Neural cell (in vitro differentiated cells): Measurements from ENCODE around the gene FGD1. TPM values are rescaled to one million over a fixed set of nuclear protein-coding genes. Genes with fewer than 3 reads are reported as not detected.

Experiments
- H2AFZ ChIP-seq: fragments of 200-600, 300-800 bp; sonication (generic), shearing (Covaris generic); 2 replicates; pipeline ENCODE4 v1.6.0; 2014; ENCODE audit warnings: low read depth, mild to moderate bottlenecking, antibody characterized with exemption, low read length, moderate library complexity
- H3F3A ChIP-seq: fragments of 200-600 bp; shearing (Covaris generic); 2 replicates; pipeline ENCODE4 v1.6.1; 2016; ENCODE audit warnings: mild to moderate bottlenecking, moderate library complexity, mixed read lengths, antibody characterized with exemption, low read length; ENCODE audit not compliant: insufficient read depth, poor library complexity, severe bottlenecking
- H3K27ac ChIP-seq: fragments of 200-600, 300-800 bp; sonication (generic), shearing (Covaris generic); 2 replicates; pipeline ENCODE4 v1.5.1; 2014; ENCODE audit warnings: mild to moderate bottlenecking, low read length, moderate library complexity
- H3K27me3 ChIP-seq: fragments of 300-800, 200-600 bp; sonication (generic), shearing (Covaris generic); 2 replicates; pipeline ENCODE4 v1.6.0; 2014; ENCODE audit warnings: mild to moderate bottlenecking, low read depth, low read length, moderate library complexity; ENCODE audit not compliant: insufficient read depth
- H3K36me3 ChIP-seq: fragments of 300-800, 200-600 bp; sonication (generic), shearing (Covaris generic); 2 replicates; pipeline ENCODE4 v1.5.1; 2014; ENCODE audit warnings: mild to moderate bottlenecking, antibody characterized with exemption, low read length, moderate library complexity; ENCODE audit not compliant: insufficient read depth
- H3K4me2 ChIP-seq: fragments of 300-800, 200-600 bp; sonication (generic), shearing (Covaris generic); 2 replicates; pipeline ENCODE4 v1.6.0; 2014; ENCODE audit warnings: mild to moderate bottlenecking, low read length
- H3K4me3 ChIP-seq: fragments of 300-800, 200-600 bp; sonication (generic), shearing (Covaris generic); 2 replicates; pipeline ENCODE4 v1.5.1; 2014; ENCODE audit warnings: mild to moderate bottlenecking, low read length, moderate library complexity
- H3K79me2 ChIP-seq: fragments of 200-600 bp; shearing (Covaris generic); replicated peaks from 2 replicates; pipeline ENCODE4 v1.6.0; 2014; ENCODE audit warnings: mild to moderate bottlenecking, low read length, moderate library complexity; ENCODE audit not compliant: insufficient read depth
- H3K9ac ChIP-seq: fragments of 300-800, 200-600 bp; sonication (generic), shearing (Covaris generic); 2 replicates; pipeline ENCODE4 v1.6.1; 2016; ENCODE audit warnings: mild to moderate bottlenecking, low read length, mixed read lengths
- H3K9me2 ChIP-seq: fragments of 200-600 bp; shearing (Covaris generic); 2 replicates; pipeline ENCODE4 v1.6.1; 2016; ENCODE audit warnings: mild to moderate bottlenecking, low read length, mixed read lengths; ENCODE audit not compliant: insufficient read depth
- H3K9me3 ChIP-seq: fragments of 200-600, 300-800 bp; sonication (generic), shearing (Covaris generic); 2 replicates; pipeline ENCODE4 v1.6.1; 2016; ENCODE audit warnings: mild to moderate bottlenecking, mixed run types, low read length, moderate library complexity, mixed read lengths
- H4K20me1 ChIP-seq: fragments of 200-600 bp; shearing (Covaris generic); 2 replicates; pipeline ENCODE4 v1.6.1; 2016; ENCODE audit warnings: mild to moderate bottlenecking, mixed run types; ENCODE audit not compliant: insufficient read depth
- CTCF ChIP-seq: fragments of 450-650 bp; IDR thresholded peaks from 2 replicates; pipeline ENCODE4 v1.5.1; 2014; ENCODE audit warnings: antibody characterized with exemption, mild to moderate bottlenecking, moderate library complexity; ENCODE audit not compliant: poor library complexity, severe bottlenecking
- EP300 ChIP-seq: fragments of 450-650 bp; conservative IDR thresholded peaks from 2 replicates; pipeline ENCODE4 v1.6.1; 2014; ENCODE audit warnings: antibody characterized with exemption, mild to moderate bottlenecking, moderate library complexity; ENCODE audit not compliant: poor library complexity, severe bottlenecking
- EZH2 ChIP-seq: fragments of 200-600, 300-800 bp; shearing (Covaris generic), sonication (generic); IDR thresholded peaks from 2 replicates; pipeline ENCODE4 v1.6.1; 2014; ENCODE audit warnings: antibody characterized with exemption, low read length, borderline replicate concordance, mild to moderate bottlenecking; ENCODE audit not compliant: insufficient read depth, poor library complexity, severe bottlenecking
- MXI1 ChIP-seq: fragments of 450-650 bp; conservative IDR thresholded peaks from 2 replicates; pipeline ENCODE4 v1.6.1; 2014; ENCODE audit warnings: antibody characterized with exemption, mild to moderate bottlenecking; ENCODE audit not compliant: poor library complexity, severe bottlenecking
- POLR2AphosphoS5 ChIP-seq: IDR thresholded peaks from 2 replicates; pipeline ENCODE4 v1.6.1; 2012
- RAD21 ChIP-seq: fragments of 450-650 bp; conservative IDR thresholded peaks from 2 replicates; pipeline ENCODE4 v1.6.1; 2014; ENCODE audit warnings: antibody characterized with exemption, mild to moderate bottlenecking, moderate library complexity
- REST ChIP-seq: IDR thresholded peaks from 2 replicates; pipeline ENCODE4 v1.6.1; 2012; ENCODE audit warnings: borderline replicate concordance
- SMC3 ChIP-seq: fragments of 450-650 bp; conservative IDR thresholded peaks from 2 replicates; pipeline ENCODE4 v1.6.1; 2014; ENCODE audit warnings: antibody characterized with exemption, mild to moderate bottlenecking, moderate library complexity; ENCODE audit not compliant: poor library complexity
- TAF1 ChIP-seq: IDR thresholded peaks from 2 replicates; pipeline ENCODE4 v1.6.1; 2012; ENCODE audit warnings: low read depth
- polyA plus RNA-seq: library from polyadenylated mRNA; depleted of rRNA; stranded (reverse); fragments of >200 nt; gene quantifications from 2 replicates; pipeline ENCODE4 v1.2.3, GENCODE V29; 2014

Gene FGD1
- polyA plus RNA-seq, 1 donor from 2014 or later, result 9.8 TPM

GRCh38 chrX:54534271-54534670, 38.2 kb upstream of the FGD1 start:
- no peak overlapping the region for H3K27ac ChIP-seq
- no peaks in the 10 kb centered on the region for H3K79me2 ChIP-seq
- H3F3A ChIP-seq, result no peaks in the 10 kb centered on the region
- H3K9me2 ChIP-seq, result no peaks in the 10 kb centered on the region
- TF ChIP-seq TAF1 (no peak), POLR2AphosphoS5 (no peak), CTCF (no peak), EP300 (no peak), EZH2 (no peak), SMC3 (no peak), RAD21 (no peak), REST (no peak), MXI1 (no peak)
- H3K4me2 ChIP-seq, result no peak overlapping the region
- no peaks in the 10 kb centered on the region for H3K36me3 ChIP-seq
- no peaks in the 10 kb centered on the region for H4K20me1 ChIP-seq
- no peak overlapping the region for H2AFZ ChIP-seq
- no peak overlapping the region for H3K4me3 ChIP-seq
- H3K9ac ChIP-seq, result no peak overlapping the region
- H3K27me3 ChIP-seq, result no peaks in the 10 kb centered on the region
- H3K9me3 ChIP-seq, result no peaks in the 10 kb centered on the region

- TF ChIP-seq EZH2 (no peak), MXI1 (peak; percentile 98), POLR2AphosphoS5 (no peak), REST (no peak), TAF1 (no peak), CTCF (no peak), EP300 (no peak), SMC3 (peak; percentile 38), RAD21 (peak; percentile 41)
- Histone ChIP-seq H3K4me3 (peak overlapping the region; percentile 79), H3K27me3 (no peaks in the 10 kb centered on the region), H3K9ac (peak overlapping the region; percentile 55), H3K4me2 (peak overlapping the region; percentile 39), H3K9me3 (no peaks in the 10 kb centered on the region), H3F3A (no peaks in the 10 kb centered on the region), H3K79me2 (no peaks in the 10 kb centered on the region), H4K20me1 (no peaks in the 10 kb centered on the region), H3K27ac (peak overlapping the region; percentile 34), H2AFZ (no peak overlapping the region), H3K9me2 (no peaks in the 10 kb centered on the region), H3K36me3 (no peaks in the 10 kb centered on the region)
Observed at GRCh38 chrX:54530357-54530900, 34.4 kb upstream of the FGD1 start.
